ENCODE data around the gene EPHB2. TPM values are rescaled to one million over a fixed set of nuclear protein-coding genes. Genes with fewer than 3 reads are reported as not detected.

The EPHB2 gene
- total RNA-seq, 1 donor from 2014 or later: 130 TPM

- Mint-ChIP-seq H3K27ac (no peak overlapping the region), H3K36me3 (no peaks in the 10 kb centered on the region), H3K4me3 (no peak overlapping the region), H3K4me1 (peaks cover 7% of the 10 kb centered on the region), H3K9me3 (no peaks in the 10 kb centered on the region), H3K27me3 (ENCODE audit: low read depth) (no peaks in the 10 kb centered on the region)
- no peak for TF ChIP-seq CTCF (IDR thresholded peaks at IDR 0.05; ENCODE audit: unreplicated experiment)
- DNase-seq (ENCODE audit: low spot score in 2 of 2, unreplicated experiment in 2 of 2): no peak
These were observed 57.2 kb downstream of the EPHB2 start for GRCh38 chr1:22767852-22768251.

GRCh38 chr1:22769932-22770331 is 59.3 kb downstream of the EPHB2 start:
- Mint-ChIP-seq H3K27me3 (ENCODE audit: low read depth) (no peaks in the 10 kb centered on the region), H3K36me3 (no peaks in the 10 kb centered on the region), H3K4me1 (peaks cover 20% of the 10 kb centered on the region), H3K27ac (no peak overlapping the region), H3K4me3 (no peak overlapping the region), H3K9me3 (no peaks in the 10 kb centered on the region)
- DNase-seq (ENCODE audit: low spot score in 2 of 2, unreplicated experiment in 2 of 2): no peak
- TF ChIP-seq CTCF (IDR thresholded peaks at IDR 0.05; ENCODE audit: unreplicated experiment): no peak

DNA sequence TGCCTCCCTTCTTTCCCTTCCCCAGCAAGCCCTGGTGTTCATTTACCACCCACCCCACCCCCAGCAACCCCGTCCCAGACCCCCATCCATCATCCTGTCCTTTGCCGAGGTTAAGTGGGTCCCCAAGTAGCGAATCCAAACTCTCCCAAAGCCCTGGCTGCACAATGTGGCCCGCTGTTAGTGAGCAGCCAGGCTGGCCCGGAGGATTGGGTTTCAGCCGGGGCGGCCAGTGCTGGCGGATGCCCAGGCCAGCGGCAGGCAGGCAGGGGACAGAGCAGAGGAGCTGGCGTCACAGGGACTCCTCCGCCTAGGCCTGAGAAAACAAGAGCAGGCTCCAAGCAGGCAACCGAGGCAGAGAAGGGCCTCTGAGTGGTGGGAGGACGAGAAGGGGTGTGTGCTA is 61.4 kb downstream of the EPHB2 start:
- DNase-seq (ENCODE audit: low spot score in 2 of 2, unreplicated experiment in 2 of 2): no peak
- Mint-ChIP-seq H3K36me3 (no peaks in the 10 kb centered on the region), H3K9me3 (no peaks in the 10 kb centered on the region), H3K27me3 (ENCODE audit: low read depth) (no peaks in the 10 kb centered on the region), H3K27ac (peak overlapping the region; percentile 54), H3K4me3 (no peak overlapping the region), H3K4me1 (peaks cover 41% of the 10 kb centered on the region)
- TF ChIP-seq CTCF (IDR thresholded peaks at IDR 0.05; ENCODE audit: unreplicated experiment): no peak

DNA sequence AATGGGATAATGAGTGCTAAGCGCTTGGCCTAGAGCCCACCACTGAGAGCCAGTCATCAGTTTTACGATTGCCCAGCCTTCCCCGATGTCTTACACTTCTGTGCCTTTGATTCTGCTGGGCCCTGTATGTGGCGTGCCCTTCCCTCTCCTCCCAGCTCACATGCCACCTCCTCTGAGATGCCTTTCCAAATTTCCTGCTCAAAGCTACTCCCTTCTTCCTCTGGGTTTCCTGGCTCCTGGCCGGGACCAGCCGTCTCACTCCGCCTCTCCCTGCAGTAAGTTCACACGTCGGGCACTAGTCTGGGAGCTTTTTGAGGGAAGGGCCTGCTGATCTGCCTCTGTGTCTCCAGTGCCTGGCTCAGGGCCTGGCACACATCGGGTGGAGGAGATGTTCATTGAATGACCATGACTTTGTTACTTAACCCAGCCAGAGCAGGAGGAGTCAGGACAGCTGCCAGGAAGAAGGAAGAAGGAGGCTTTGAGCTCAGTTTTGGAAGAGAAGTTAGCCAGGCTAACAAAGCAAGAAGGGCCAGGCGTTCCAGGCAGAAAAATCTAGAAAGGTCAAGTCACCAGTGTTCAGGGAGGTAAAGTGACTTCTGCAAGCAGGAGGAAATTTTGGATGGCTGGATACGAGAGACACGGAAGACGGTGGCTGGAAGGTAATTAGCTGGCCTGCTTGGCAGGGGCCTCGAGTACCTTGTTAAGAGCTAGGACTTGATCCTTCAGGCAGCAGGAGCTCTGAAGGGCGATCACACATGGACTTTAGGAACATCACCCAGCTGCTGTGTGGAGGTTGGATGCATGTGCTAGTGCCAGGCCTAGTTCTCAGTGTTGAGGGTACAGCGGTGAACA is 63.6 kb downstream of the EPHB2 start:
- Mint-ChIP-seq H3K9me3 (no peaks in the 10 kb centered on the region), H3K27ac (peak overlapping the region; percentile 83), H3K27me3 (ENCODE audit: low read depth) (no peaks in the 10 kb centered on the region), H3K36me3 (no peaks in the 10 kb centered on the region), H3K4me3 (no peak overlapping the region), H3K4me1 (peaks cover 62% of the 10 kb centered on the region)
- no peak for DNase-seq (ENCODE audit: low spot score in 2 of 2, unreplicated experiment in 2 of 2)
- TF ChIP-seq CTCF (IDR thresholded peaks at IDR 0.05; ENCODE audit: unreplicated experiment): no peak

GRCh38 chr1:22774833-22775182 is 64.2 kb downstream of the EPHB2 start:
- Mint-ChIP-seq H3K4me3 (no peak overlapping the region), H3K36me3 (no peaks in the 10 kb centered on the region), H3K9me3 (no peaks in the 10 kb centered on the region), H3K27me3 (ENCODE audit: low read depth) (no peaks in the 10 kb centered on the region), H3K4me1 (peaks cover 68% of the 10 kb centered on the region), H3K27ac (no peak overlapping the region)
- no peak for DNase-seq (ENCODE audit: low spot score in 2 of 2, unreplicated experiment in 2 of 2)
- TF ChIP-seq CTCF (IDR thresholded peaks at IDR 0.05; ENCODE audit: unreplicated experiment): no peak
